GM12865 (cell line): Measurements from ENCODE around the gene MLLT11.
"Not testable (repeated sequence)": the region's sequence is repeated elsewhere in the genome, so short reads cannot be mapped to it uniquely, and the experiment has no call there.

Source experiments
- DNase-seq: peaks from one replicate; pipeline ENCODE4 v3.0.0; 2010; ENCODE audit warnings: low read depth
- H3K4me3 ChIP-seq: 2 replicates; pipeline ENCODE4 v1.5.1; 2011; ENCODE audit warnings: mild to moderate bottlenecking, low read depth, low read length, control low read depth
- CTCF ChIP-seq: IDR thresholded peaks from 2 replicates; pipeline ENCODE4 v1.5.1; 2011; ENCODE audit warnings: low read length, control low read depth, low read depth, inconsistent platforms; ENCODE audit not compliant: insufficient read depth; ENCODE audit errors: missing control alignments

Gene MLLT11

GRCh38 chr1:151085953-151086559 lies 25.9 kb downstream of the MLLT11 start:
- DNase-seq = no peak
- H3K4me3 ChIP-seq = no peak overlapping the region
- no peak for TF ChIP-seq CTCF

GRCh38 chr1:151097426-151097825 lies 37.2 kb downstream of the MLLT11 start:
- not testable (repeated sequence) for H3K4me3 ChIP-seq

DNA sequence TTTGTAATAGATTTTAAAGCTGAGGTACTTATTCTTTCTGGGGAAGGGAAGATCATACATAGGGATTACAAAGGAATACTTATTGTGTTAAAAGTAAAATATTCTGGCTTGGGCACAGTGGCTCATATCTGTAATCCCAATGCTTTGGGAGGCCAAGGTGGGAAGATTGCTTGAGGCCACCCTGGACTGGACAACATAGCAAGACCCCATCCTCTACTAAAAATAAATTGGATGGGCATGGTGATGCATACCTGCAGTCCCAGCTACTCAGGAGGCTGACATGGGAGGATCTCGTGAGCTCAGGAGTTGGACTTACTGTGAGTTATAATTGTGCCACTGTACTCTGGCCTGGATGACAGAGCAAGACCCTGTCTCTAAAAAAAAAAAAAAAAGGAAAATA lies 37.9 kb downstream of the MLLT11 start:
- TF ChIP-seq CTCF = no peak
- no peak overlapping the region for H3K4me3 ChIP-seq
- DNase-seq = no peak

More at GRCh38 chr1:151097426-151097825, 37.2 kb downstream of the MLLT11 start:
- not testable (repeated sequence) for DNase-seq

DNA sequence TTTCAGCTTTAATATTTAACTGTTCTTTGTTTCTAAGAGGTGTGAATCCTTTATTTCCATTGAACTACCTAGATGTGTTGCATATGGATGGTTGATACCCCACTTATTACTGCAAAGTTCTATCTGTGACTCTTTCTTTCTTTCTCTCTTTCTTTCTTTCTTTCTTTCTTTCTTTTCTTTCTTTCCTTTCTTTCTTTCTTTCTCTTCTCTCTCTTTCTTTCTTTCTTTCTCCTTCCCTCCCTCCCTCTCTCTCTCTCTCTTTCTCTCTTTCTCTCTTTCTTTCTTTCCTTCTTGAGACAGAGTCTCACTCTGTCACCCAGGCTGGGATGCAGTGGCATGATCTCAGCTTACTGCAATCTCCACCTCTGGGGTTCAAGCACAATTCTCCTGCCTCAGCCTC lies 44.4 kb downstream of the MLLT11 start:
- no peak overlapping the region for H3K4me3 ChIP-seq
- TF ChIP-seq CTCF = no peak
- no peak for DNase-seq

- DNase-seq = no peak
- no peak overlapping the region for H3K4me3 ChIP-seq
- no peak for TF ChIP-seq CTCF
Measured at GRCh38 chr1:151106894-151107293, 46.7 kb downstream of the MLLT11 start.

- no peak for TF ChIP-seq CTCF
Measured at GRCh38 chr1:151108331-151108730, 48.1 kb downstream of the MLLT11 start.

GRCh38 chr1:151113877-151114276 lies 53.7 kb downstream of the MLLT11 start:
- DNase-seq = no peak
- no peak for TF ChIP-seq CTCF
- H3K4me3 ChIP-seq = no peak overlapping the region

More at GRCh38 chr1:151108331-151108730, 48.1 kb downstream of the MLLT11 start:
- DNase-seq = no peak
- H3K4me3 ChIP-seq = no peak overlapping the region
